Measurements from ENCODE around the gene HNRNPA1. TPM values are rescaled to one million over a fixed set of nuclear protein-coding genes. Genes with fewer than 3 reads are reported as not detected.
A peak's percentile ranks its signal among the peaks of the same experiment; 100 is the strongest.
"Not testable (repeated sequence)": the region's sequence is repeated elsewhere in the genome, so short reads cannot be mapped to it uniquely, and the experiment has no call there.

Gene HNRNPA1
- 941 and 1,064 TPM in 2 replicates for total RNA-seq

DNA sequence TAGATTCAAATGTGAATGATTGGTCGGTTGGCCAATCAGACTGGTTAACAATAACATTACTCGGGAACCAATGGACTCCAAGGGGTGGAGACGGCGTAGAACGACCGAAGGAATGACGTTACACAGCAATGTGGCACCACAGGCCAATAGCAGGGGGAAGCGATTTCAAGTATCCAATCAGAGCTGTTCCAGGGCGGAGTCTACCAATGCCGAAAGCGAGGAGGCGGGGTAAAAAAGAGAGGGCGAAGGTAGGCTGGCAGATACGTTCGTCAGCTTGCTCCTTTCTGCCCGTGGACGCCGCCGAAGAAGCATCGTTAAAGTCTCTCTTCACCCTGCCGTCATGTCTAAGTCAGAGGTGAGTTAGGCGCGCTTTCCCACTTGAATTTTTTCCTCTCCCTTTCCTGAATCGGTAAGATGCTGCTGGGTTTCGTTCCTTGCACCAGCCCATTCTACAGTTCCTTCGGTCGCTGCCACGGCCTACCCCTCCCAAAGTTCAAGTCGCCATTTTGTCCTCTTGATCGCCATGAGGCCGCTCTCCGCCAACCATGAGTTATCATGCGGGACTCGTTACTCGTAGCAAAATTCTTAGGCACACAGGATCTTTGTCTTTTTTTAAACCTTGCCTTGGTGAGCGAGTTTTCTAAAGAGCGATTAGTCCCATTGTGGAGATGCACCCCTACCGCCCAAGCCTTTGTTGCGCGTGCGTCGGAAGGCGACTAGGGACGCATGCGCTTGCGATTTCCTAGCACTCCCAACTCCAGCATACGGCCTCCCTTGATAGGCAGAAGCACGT, at the start of gene HNRNPA1:
Gene HNRNPA1, plus strand, starts transcription at position 259 of the 793 bp plus-strand sequence. Its CDS starts 82 bp downstream, at position 341.
- peak; percentile 99 for DNase-seq (ENCODE audit: low read depth)
- TF ChIP-seq, protein P1, sequence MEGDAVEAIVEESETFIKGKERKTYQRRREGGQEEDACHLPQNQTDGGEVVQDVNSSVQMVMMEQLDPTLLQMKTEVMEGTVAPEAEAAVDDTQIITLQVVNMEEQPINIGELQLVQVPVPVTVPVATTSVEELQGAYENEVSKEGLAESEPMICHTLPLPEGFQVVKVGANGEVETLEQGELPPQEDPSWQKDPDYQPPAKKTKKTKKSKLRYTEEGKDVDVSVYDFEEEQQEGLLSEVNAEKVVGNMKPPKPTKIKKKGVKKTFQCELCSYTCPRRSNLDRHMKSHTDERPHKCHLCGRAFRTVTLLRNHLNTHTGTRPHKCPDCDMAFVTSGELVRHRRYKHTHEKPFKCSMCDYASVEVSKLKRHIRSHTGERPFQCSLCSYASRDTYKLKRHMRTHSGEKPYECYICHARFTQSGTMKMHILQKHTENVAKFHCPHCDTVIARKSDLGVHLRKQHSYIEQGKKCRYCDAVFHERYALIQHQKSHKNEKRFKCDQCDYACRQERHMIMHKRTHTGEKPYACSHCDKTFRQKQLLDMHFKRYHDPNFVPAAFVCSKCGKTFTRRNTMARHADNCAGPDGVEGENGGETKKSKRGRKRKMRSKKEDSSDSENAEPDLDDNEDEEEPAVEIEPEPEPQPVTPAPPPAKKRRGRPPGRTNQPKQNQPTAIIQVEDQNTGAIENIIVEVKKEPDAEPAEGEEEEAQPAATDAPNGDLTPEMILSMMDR (conservative IDR thresholded peaks at IDR 0.05; ENCODE audit: low read depth, low read length): no peak

DNA sequence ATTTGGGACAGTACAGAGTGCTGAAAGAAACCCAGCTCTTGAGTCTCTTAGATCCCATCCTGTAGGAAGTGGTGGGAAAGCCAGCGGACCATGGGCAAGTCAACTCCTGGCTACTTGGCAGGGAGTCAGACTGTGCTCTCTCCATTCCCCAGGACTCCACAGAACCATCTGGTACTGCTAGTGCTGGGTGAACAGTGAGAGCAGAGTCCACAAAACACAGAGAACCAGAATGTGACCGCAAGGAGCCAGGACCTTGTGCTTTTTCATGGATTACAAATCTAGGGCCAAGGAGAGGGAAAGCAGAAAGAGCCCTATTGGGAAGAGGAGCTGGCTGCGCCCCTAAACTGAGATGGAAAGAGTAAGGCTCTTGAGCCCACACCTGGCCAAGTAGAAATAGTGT, 49.3 kb upstream of the HNRNPA1 start:
- DNase-seq (ENCODE audit: low read depth): not testable (repeated sequence)

More for the DNA sequence above, at the start of gene HNRNPA1:
- peak within 1 kb of the TSS; percentile 90 for H3K4me3 ChIP-seq (ENCODE audit: low read depth, low read length)

DNA sequence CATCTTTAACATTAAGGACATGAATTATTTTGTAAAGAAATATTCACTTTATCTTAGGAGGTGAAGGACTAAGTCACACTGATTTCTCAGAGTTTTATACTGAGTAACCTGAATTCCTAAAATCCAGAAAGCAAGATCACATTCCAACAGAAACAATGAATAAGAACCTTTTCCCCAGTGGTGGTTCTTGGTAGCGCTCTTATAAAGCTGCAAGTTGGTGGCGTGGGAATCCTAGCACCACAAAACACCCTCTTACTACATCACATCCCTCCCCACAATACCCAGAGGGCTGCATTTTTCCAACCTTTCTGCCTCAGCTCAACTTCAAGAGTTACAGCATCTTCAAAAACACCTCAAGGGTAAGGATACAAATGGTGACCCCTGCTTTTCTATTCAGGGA, 47.7 kb upstream of the HNRNPA1 start:
- TF ChIP-seq, protein P1 (conservative IDR thresholded peaks at IDR 0.05; ENCODE audit: low read depth, low read length): peak; percentile 28
- no peak overlapping the region for H3K4me3 ChIP-seq (ENCODE audit: low read depth, low read length)
- DNase-seq (ENCODE audit: low read depth): no peak

More for the DNA sequence above, 49.3 kb upstream of the HNRNPA1 start:
- not testable (repeated sequence) for H3K4me3 ChIP-seq (ENCODE audit: low read depth, low read length)

DNA sequence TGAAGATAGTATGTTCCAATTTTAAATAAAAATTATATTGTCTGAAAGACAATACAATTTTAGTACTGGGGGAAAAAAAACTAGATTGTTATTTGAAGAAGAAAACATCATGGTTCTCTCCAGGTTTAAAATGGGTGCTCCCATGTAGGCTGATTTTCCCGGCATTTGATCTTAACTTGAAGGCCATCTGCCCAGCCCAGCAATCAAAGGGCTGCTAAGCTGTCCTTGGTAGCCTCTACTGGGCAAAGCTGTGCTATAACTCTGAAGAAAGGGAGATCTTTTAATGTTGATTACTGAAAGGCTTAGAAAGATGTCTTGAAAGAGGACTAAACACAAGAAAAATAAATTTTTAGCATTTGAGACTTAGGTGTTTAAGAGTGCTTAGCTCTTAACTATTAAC, 42.0 kb upstream of the HNRNPA1 start:
- H3K4me3 ChIP-seq (ENCODE audit: low read depth, low read length): no peak overlapping the region
- TF ChIP-seq, protein P1 (conservative IDR thresholded peaks at IDR 0.05; ENCODE audit: low read depth, low read length): no peak

DNA sequence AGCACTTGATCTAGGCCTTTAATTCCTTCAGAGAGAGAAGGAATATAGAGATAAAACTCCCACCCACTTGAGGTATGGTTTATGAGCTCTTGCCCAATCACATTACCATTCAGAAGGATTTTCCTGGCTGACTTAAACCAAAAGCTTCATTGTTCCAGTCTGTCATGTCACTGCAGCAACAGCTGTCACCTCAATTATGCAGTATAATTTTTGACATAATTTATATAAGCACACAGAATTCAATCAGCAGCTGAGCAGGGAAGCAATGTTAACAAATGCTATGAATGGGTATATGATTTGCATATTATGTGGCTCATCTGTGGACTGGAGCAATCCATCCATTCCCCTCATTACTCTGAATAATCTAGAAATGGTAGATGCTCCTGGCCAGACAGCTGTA, 40.9 kb upstream of the HNRNPA1 start:
- no peak for DNase-seq (ENCODE audit: low read depth)
- TF ChIP-seq, protein P1 (conservative IDR thresholded peaks at IDR 0.05; ENCODE audit: low read depth, low read length): no peak
- H3K4me3 ChIP-seq (ENCODE audit: low read depth, low read length): no peak overlapping the region

More for the DNA sequence above, 42.0 kb upstream of the HNRNPA1 start:
- no peak for DNase-seq (ENCODE audit: low read depth)

DNA sequence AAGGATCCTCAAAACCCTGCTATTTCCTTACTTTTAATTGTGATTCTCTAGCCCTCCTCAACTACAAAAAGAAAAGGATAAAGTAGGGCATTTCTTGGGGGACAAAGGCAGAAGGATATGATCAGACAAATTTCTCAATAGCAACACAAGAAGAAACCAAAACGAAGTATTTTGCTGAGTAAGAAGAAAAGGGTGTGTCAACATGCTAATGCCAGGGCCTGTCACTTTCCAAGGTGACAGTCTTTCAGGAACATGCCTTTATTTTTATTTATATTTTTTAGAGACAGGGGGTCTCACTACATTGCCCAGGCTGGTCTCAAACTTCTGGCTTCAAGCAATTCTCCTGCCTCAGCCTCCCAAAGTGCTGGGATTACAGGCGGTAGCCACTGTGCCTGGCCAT, 40.4 kb upstream of the HNRNPA1 start:
- TF ChIP-seq, protein P1 (conservative IDR thresholded peaks at IDR 0.05; ENCODE audit: low read depth, low read length): no peak

DNA sequence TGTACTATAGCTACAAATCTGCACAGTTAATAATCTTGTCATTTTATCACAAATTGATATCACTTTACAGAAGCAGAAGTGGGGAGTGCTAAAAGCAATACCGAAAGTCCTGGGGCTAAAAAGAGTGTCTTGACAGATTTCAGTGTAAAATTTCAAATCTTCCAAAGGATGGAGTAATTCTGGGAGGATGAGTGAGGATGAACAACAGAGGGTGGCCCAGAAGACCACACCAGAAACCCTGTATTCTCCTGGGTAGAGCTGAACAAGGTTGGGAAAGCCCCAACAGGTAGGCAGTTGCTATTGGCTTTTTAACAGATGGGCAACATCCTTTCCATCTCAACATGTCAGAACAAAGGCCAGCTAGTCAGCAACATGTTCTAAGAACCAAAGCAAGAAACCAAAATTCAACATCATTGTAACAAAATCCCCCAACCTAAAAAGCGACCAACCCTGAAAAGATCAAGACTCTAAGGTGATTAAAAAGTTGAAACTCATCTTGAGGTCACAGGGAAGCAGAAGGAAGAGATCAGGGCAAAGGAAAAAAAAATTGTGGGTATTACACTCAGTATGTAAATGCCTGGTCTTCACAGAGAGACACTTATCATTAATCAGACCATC, 39.4 kb upstream of the HNRNPA1 start:
- TF ChIP-seq, protein P1 (conservative IDR thresholded peaks at IDR 0.05; ENCODE audit: low read depth, low read length): no peak
- H3K4me3 ChIP-seq (ENCODE audit: low read depth, low read length): no peak overlapping the region
- no peak for DNase-seq (ENCODE audit: low read depth)

More for the DNA sequence above, 40.4 kb upstream of the HNRNPA1 start:
- no peak overlapping the region for H3K4me3 ChIP-seq (ENCODE audit: low read depth, low read length)
- DNase-seq (ENCODE audit: low read depth): no peak

Data from epithelial cell of proximal tubule (primary cell).